ENCODE data around the gene ORAI3.
A peak's percentile ranks its signal among the peaks of the same experiment; 100 is the strongest.

The ORAI3 gene

GRCh38 chr16:30948667-30949649, at the start of gene ORAI3 (continued):
- TF ChIP-seq ZFP41 (tag by site-specific recombination; IDR thresholded peaks at IDR 0.05; ENCODE audit: borderline replicate concordance) (no peak), ZEB2 (tag by site-specific recombination; IDR thresholded peaks at IDR 0.05) (peak; percentile 43; the same call in 1 of the 2 replicates), ZNF391 (tag by site-specific recombination; IDR thresholded peaks at IDR 0.05; ENCODE audit: borderline replicate concordance, low read depth) (no peak), ZNF76 (tag by site-specific recombination; IDR thresholded peaks at IDR 0.05; ENCODE audit: borderline replicate concordance, low read depth) (peak; percentile 53), ZBTB10 (tag by site-specific recombination; IDR thresholded peaks at IDR 0.05) (0 out of 2 replicates have a peak, but pooled peaks have one; percentile 33), ZNF292 (tag by site-specific recombination; IDR thresholded peaks at IDR 0.05; ENCODE audit: borderline replicate concordance, low read depth) (no peak), ZSCAN23 (tag by site-specific recombination; IDR thresholded peaks at IDR 0.05) (no peak), PRDM10 (tag by site-specific recombination; IDR thresholded peaks at IDR 0.05) (peak; percentile 95), ZNF549 (tag by site-specific recombination; IDR thresholded peaks at IDR 0.05) (no peak), ZNF510 (tag by site-specific recombination; IDR thresholded peaks at IDR 0.05; ENCODE audit: insufficient replicate concordance) (no peak), ZNF501 (tag by site-specific recombination; IDR thresholded peaks at IDR 0.05) (0 out of 2 replicates have a peak, but pooled peaks have one; percentile 29), ZBTB44 (tag by site-specific recombination; IDR thresholded peaks at IDR 0.05) (no peak), ZNF645 (tag by site-specific recombination; IDR thresholded peaks at IDR 0.05) (no peak), ZNF664 (tag by site-specific recombination; IDR thresholded peaks at IDR 0.05) (no peak), KLF1 (tag by site-specific recombination; IDR thresholded peaks at IDR 0.05) (0 out of 2 replicates have a peak, but pooled peaks have one; percentile 13), ZNF335 (tag by site-specific recombination; conservative IDR thresholded peaks at IDR 0.05) (peak; percentile 70), WT1 (tag by site-specific recombination; IDR thresholded peaks at IDR 0.05) (0 out of 2 replicates have a peak, but pooled peaks have one; percentile 41), ZNF266 (tag by site-specific recombination; IDR thresholded peaks at IDR 0.05; ENCODE audit: low read depth) (no peak), ZNF114 (tag by site-specific recombination; IDR thresholded peaks at IDR 0.05) (no peak), ZNF513 (tag by site-specific recombination; IDR thresholded peaks at IDR 0.05) (peak; percentile 69), ZNF223 (tag by site-specific recombination; IDR thresholded peaks at IDR 0.05) (no peak), REST (tag by site-specific recombination; IDR thresholded peaks at IDR 0.05) (peak; percentile 39), SP7 (tag by site-specific recombination; IDR thresholded peaks at IDR 0.05) (peak; percentile 22; the same call in 1 of the 2 replicates)
